C1 segment of cervical spinal cord (tissue), 14 donors: ENCODE results near the gene ESYT2.

Source experiments
- DNase-seq, 14 donors: peaks; one replicate each; lab custom pipeline; 2025; lab: John Stamatoyannopoulos, UW

The ESYT2 gene

DNA sequence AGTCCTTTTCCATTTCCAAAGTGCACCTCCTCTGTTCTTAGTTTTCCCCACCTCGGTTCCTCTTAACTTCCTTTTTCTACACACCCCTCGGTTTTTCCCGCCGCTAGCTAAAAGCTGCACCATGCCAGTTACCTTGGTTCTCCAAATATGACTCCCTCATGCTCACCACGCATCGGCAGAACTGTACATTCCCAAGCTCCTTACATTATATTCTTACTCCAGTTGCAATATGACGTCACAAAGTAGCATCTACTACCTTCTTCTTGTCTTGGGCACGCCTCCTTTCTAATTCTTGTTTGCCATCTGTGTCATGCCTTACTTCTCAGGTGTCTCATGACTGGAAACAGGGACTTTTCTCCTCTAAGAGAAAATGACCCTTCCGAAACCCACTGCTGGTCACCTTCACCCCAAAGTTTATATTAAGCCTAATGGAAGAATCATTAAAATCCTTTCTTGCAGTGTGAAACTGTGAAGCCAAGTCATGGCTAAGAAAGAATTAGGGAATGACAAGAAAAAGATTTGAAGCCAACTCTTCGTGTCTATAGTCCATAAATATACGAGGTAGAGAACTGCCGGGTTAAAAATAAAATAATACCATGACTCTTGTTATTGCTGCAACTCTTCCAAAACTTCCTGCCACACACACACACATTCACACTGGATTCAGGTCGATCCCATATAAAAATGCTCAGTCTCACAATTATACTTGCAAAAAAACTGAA lies 1.7 kb downstream of the ESYT2 start:
- DNase-seq: no peak

DNA sequence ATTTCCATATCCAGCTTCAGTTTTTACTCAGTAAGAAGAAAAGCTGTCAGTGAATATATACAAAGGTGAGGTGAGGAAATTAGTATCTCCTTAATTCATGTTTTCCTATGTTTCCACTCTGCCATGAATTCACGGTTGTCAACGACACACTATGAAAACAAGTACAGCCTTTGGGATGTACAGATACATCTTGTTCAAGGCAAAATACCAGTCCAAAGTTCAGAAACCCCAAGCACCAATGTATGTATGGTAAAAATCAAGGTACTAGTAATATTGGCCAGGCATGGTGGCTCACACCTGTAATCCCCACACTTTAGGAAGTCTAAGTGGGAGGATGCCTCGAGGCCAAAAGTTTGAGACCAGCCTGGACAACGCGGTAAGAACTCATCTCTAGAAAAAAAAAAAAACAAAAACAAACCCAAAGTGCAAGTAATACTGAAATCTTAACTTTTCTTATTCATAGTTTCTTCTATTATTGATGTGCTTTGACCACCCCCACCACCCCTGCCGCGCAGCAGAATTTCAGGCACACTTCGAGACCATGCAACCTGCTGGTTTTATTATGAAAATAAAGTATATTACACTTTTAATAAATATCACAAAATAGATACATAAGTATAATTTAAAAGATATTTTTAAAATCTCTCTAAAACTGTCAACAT lies 3.5 kb downstream of the ESYT2 start:
- DNase-seq: no peak

GRCh38 chr7:158824028-158824427 lies 5.3 kb downstream of the ESYT2 start:
- DNase-seq: no peak

GRCh38 chr7:158821171-158822031 lies 7.9 kb downstream of the ESYT2 start:
- DNase-seq: no peak

- no peak for DNase-seq
These were observed 8.7 kb downstream of the ESYT2 start for GRCh38 chr7:158820656-158821055.

- no peak for DNase-seq
These were observed 9.6 kb downstream of the ESYT2 start for GRCh38 chr7:158819571-158820203.

- DNase-seq: peak in 9 of 14 donors; percentile 7 to 70 (median 12)
These were observed 10.7 kb downstream of the ESYT2 start for GRCh38 chr7:158818325-158819213.

GRCh38 chr7:158816995-158817394 lies 12.3 kb downstream of the ESYT2 start:
- no peak for DNase-seq

GRCh38 chr7:158816271-158816670 lies 13.0 kb downstream of the ESYT2 start:
- no peak for DNase-seq

GRCh38 chr7:158815800-158816128 lies 13.5 kb downstream of the ESYT2 start:
- DNase-seq: no peak

- no peak for DNase-seq
These were observed 14.1 kb downstream of the ESYT2 start for GRCh38 chr7:158815083-158815799.

DNA sequence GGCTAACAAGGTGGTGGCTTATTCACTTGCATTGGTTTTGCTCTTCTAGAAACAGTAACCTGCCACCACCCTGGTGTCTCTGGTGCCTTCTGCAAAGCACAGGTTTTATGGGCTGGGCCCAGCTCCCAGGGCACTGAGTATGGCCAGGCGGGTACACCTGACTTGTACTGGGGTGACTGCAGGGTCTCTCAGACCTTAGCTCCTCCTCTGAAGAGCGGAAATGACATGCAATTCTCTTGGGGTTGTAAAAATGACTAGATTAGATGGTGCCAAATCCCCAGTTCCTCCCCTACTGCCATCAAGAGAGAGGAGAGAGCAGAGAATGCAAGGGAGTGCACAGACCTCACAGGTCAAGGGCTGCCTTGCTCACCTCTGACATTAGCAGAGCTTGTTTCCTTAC lies 14.7 kb downstream of the ESYT2 start:
- no peak for DNase-seq

- no peak for DNase-seq
These were observed 16.6 kb downstream of the ESYT2 start for GRCh38 chr7:158812684-158813083.

- no peak for DNase-seq
These were observed 17.4 kb downstream of the ESYT2 start for GRCh38 chr7:158811894-158812293.

- DNase-seq: no peak
These were observed 17.8 kb downstream of the ESYT2 start for GRCh38 chr7:158811461-158811860.

DNA sequence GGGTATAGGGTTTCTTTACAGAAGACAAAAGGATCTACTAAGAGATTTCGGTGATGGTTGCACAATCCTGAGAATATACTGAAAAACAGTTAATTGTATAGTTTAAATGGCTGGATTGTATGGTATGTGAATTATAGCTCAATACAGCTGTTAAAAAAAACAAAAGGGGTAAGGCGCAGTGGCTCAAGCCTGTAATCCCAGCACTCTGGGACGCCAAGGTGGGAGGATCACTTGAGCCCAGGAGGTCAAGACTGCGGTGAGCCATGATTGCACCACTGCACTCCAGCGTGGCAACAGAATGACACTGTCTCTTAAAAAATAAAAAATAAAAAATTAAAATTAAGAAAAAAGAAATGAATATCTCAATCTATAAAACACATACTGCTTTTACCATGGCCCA lies 18.5 kb downstream of the ESYT2 start:
- DNase-seq: no peak

DNA sequence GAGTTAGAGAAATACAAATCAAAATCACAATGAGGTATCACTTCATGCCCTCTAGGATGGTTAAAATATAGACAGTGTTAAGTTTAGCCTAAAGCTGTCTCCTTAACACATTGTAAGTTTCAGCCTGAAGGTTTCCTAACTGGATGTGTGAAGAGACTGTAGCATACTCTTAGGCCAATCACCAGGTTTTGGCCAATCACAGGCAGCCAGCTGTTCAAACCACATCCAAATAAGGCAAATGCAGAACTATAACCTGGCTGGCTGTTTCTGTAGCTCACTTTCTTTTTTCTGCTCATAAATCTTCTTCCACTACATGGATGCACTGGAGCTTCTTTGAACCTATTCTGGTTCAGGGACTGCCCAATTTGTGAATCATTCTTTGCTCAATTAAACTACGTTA lies 19.7 kb downstream of the ESYT2 start:
- no peak for DNase-seq

GRCh38 chr7:158808126-158808525 lies 21.2 kb downstream of the ESYT2 start:
- no peak for DNase-seq

DNA sequence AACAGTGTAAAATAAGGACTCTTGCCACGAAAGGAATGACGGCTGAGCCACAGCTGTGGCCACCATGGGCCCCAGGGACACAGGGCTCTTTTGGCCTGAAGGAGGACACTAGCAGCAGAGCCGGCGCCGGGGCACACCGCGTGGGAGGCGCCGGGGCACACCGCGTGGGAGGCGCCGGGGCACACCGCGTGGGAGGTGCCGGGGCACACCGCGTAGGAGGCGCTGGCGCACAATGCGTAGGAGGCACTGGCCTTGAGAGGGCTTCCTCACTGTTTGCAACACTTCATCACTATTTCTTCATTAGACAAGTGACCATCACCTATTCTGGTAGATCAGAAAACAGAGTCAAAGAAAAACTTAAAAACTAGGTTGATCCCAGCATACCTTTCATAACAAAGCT lies 23.4 kb downstream of the ESYT2 start:
- DNase-seq: no peak

- no peak for DNase-seq
These were observed 23.9 kb downstream of the ESYT2 start for GRCh38 chr7:158805414-158805813.
